Keratinocyte (primary cell): ENCODE measurements around the gene HPS1. TPM values are rescaled to one million over a fixed set of nuclear protein-coding genes. Genes with fewer than 3 reads are reported as not detected.

ENCODE experiments used
- DNase-seq: peaks from one replicate; pipeline ENCODE4 v3.0.0-alpha.2; 2011; ENCODE audit warnings: low read depth, missing footprints, low spot score
- FAIRE-seq: peaks from 2 replicates; lab custom pipeline; 2011; peaks lifted over from hg19 to GRCh38; lab: Jason Lieb, UNC
- H2AFZ ChIP-seq: 2 replicates; pipeline ENCODE4 v1.6.0; 2012; ENCODE audit warnings: low read length, control low read depth, inconsistent platforms; ENCODE audit not compliant: control insufficient read depth
- H3K27ac ChIP-seq: 2 replicates; pipeline ENCODE4 v1.5.1; 2011; ENCODE audit warnings: low read length; ENCODE audit not compliant: control insufficient read depth, insufficient read depth
- H3K27me3 ChIP-seq: 3 replicates; pipeline ENCODE4 v1.6.0; 2011; ENCODE audit warnings: low read length; ENCODE audit not compliant: control insufficient read depth, insufficient read depth; ENCODE audit errors: extremely low read depth
- H3K36me3 ChIP-seq, 2 experiments: 2 replicates in 1 of 2; 3 replicates in 1 of 2; pipeline ENCODE4 v1.5.1; 2011; ENCODE audit warnings: low read length in 2 of 2, mild to moderate bottlenecking in 1 of 2; ENCODE audit not compliant: control insufficient read depth in 2 of 2, insufficient read depth in 2 of 2; ENCODE audit errors: extremely low read depth in 1 of 2
- H3K4me1 ChIP-seq: 3 replicates; pipeline ENCODE4 v1.5.1; 2011; ENCODE audit warnings: low read length; ENCODE audit not compliant: control insufficient read depth, insufficient read depth; ENCODE audit errors: extremely low read depth
- H3K4me2 ChIP-seq: 3 replicates; pipeline ENCODE4 v1.6.0; 2011; ENCODE audit warnings: low read depth, low read length; ENCODE audit not compliant: control insufficient read depth, insufficient read depth; ENCODE audit errors: extremely low read depth
- H3K4me3 ChIP-seq, 3 experiments: fragments of 200-600 bp in 1 of 3; sonication (generic) in 1 of 3; 2 replicates in 2 of 3; 3 replicates in 1 of 3; pipeline ENCODE4 v1.5.1; 2011 to 2016; ENCODE audit warnings: low read length in 3 of 3, mild to moderate bottlenecking in 3 of 3, control low read depth in 2 of 3, inconsistent platforms in 1 of 3, low read depth in 1 of 3, mixed read lengths in 1 of 3, mixed run types in 1 of 3, moderate library complexity in 1 of 3; ENCODE audit not compliant: control insufficient read depth in 2 of 3, insufficient read depth in 2 of 3; ENCODE audit errors: extremely low read depth in 1 of 3
- H3K79me2 ChIP-seq: 2 replicates; pipeline ENCODE4 v1.6.0; 2012; ENCODE audit warnings: low read length; ENCODE audit not compliant: control insufficient read depth, insufficient read depth
- H3K9ac ChIP-seq: 3 replicates; pipeline ENCODE4 v1.6.0; 2011; ENCODE audit warnings: low read length; ENCODE audit not compliant: control insufficient read depth, insufficient read depth; ENCODE audit errors: extremely low read depth
- H3K9me1 ChIP-seq: 3 replicates; pipeline ENCODE4 v1.6.0; 2011; ENCODE audit warnings: low read length; ENCODE audit not compliant: control insufficient read depth, insufficient read depth; ENCODE audit errors: extremely low read depth
- H3K9me3 ChIP-seq: 2 replicates; pipeline ENCODE4 v1.5.1; 2012; ENCODE audit warnings: low read depth, low read length; ENCODE audit not compliant: control insufficient read depth
- H4K20me1 ChIP-seq: 3 replicates; pipeline ENCODE4 v1.6.0; 2011; ENCODE audit warnings: low read length; ENCODE audit not compliant: control insufficient read depth, insufficient read depth; ENCODE audit errors: extremely low read depth
- CTCF ChIP-seq, 3 experiments: IDR thresholded peaks in 1 of 3; conservative IDR thresholded peaks in 1 of 3; optimal IDR thresholded peaks in 1 of 3; 2 replicates in 2 of 3; 3 replicates in 1 of 3; pipeline versions ENCODE3 to v1.5.1; 2011; ENCODE audit warnings: low read length in 3 of 3, mild to moderate bottlenecking in 3 of 3, moderate library complexity in 2 of 3, control low read depth in 1 of 3, inconsistent platforms in 1 of 3; ENCODE audit not compliant: insufficient read depth in 2 of 3; ENCODE audit errors: extremely low read depth in 1 of 3
- EZH2 ChIP-seq: IDR thresholded peaks from one replicate; pipeline ENCODE4 v1.6.1; 2012; ENCODE audit warnings: inconsistent platforms, mild to moderate bottlenecking, low read length, moderate library complexity
- dilution Hi-C: fragments of 300-500 bp; cut with MboI; formaldehyde crosslinking; loops from one replicate; pipeline ENCODE4 v1.7.0; 2020; ENCODE audit warnings: low sequenced_read_pairs; ENCODE audit not compliant: extremely low pct_ligation_motif_present
- polyA plus RNA-seq, 5 experiments: library from polyadenylated mRNA; depleted of rRNA in 3 of 5; stranded (reverse) in 3 of 5; stranded (forward) in 1 of 5; unstranded in 1 of 5; fragments of >200 nt; gene quantifications; 1 replicate in 1 of 5; 2 replicates in 3 of 5; 3 replicates in 1 of 5; pipeline versions ENCODE4 v1.2.1 to v1.2.3, GENCODE V29; 2011 to 2012; ENCODE audit warnings: missing spikeins in 2 of 5, low read depth in 1 of 5, low replicate concordance in 1 of 5

Gene HPS1
- polyA plus RNA-seq, 1 donor (not counting 4 experiments of a cell fraction or from before 2014, with no cell fraction given), result 39.4 TPM

- Histone ChIP-seq H3K4me2 (no peak overlapping the region), H3K27me3 (no peaks in the 10 kb centered on the region), H3K79me2 (peaks cover 8% of the 10 kb centered on the region), H2AFZ (no peak overlapping the region), H3K36me3 (no peaks in the 10 kb centered on the region), H4K20me1 (no peaks in the 10 kb centered on the region), H3K27ac (no peak overlapping the region), H3K4me1 (peaks cover 3% of the 10 kb centered on the region), H3K9me1 (no peaks in the 10 kb centered on the region), H3K9me3 (no peaks in the 10 kb centered on the region), H3K4me3 (no peak overlapping the region), H3K9ac (no peak overlapping the region)
- DNase-seq, result no peak
- FAIRE-seq, result no peak
- dilution Hi-C loops, result no loop called here
- TF ChIP-seq EZH2 (no peak), CTCF (optimal IDR thresholded peaks at IDR 0.05 in 1 of 3, IDR thresholded peaks at IDR 0.05 in 1 of 3, conservative IDR thresholded peaks at IDR 0.05 in 1 of 3; ENCODE audit: extremely low read depth in 1 of 3, insufficient read depth in 2 of 3, low read length in 3 of 3) (no peak)
Observed at GRCh38 chr10:98450618-98451017, 3.9 kb upstream of the HPS1 start.

- no peak overlapping the region for H3K4me3 ChIP-seq
- FAIRE-seq, result no peak
- H3K4me1 ChIP-seq, result peaks cover 7% of the 10 kb centered on the region
- peaks cover 8 to 9% of the 10 kb centered on the region in 2 experiments for H3K36me3 ChIP-seq
- H3K9me1 ChIP-seq, result no peaks in the 10 kb centered on the region
- TF ChIP-seq CTCF (optimal IDR thresholded peaks at IDR 0.05 in 1 of 3, IDR thresholded peaks at IDR 0.05 in 1 of 3, conservative IDR thresholded peaks at IDR 0.05 in 1 of 3; ENCODE audit: extremely low read depth in 1 of 3, insufficient read depth in 2 of 3, low read length in 3 of 3) (no peak), EZH2 (no peak)
- H3K27me3 ChIP-seq, result no peaks in the 10 kb centered on the region
- no peak overlapping the region for H3K9ac ChIP-seq
- H3K4me2 ChIP-seq, result no peak overlapping the region
- H3K9me3 ChIP-seq, result no peaks in the 10 kb centered on the region
- H3K79me2 ChIP-seq, result peaks cover 20% of the 10 kb centered on the region
- no peaks in the 10 kb centered on the region for H4K20me1 ChIP-seq
- dilution Hi-C loops, result no loop called here
- DNase-seq, result no peak
- H3K27ac ChIP-seq, result no peak overlapping the region
- no peak overlapping the region for H2AFZ ChIP-seq
Observed at GRCh38 chr10:98449287-98449686, 2.6 kb upstream of the HPS1 start.
